ENCODE results near the gene CISTR.

The CISTR gene

DNA sequence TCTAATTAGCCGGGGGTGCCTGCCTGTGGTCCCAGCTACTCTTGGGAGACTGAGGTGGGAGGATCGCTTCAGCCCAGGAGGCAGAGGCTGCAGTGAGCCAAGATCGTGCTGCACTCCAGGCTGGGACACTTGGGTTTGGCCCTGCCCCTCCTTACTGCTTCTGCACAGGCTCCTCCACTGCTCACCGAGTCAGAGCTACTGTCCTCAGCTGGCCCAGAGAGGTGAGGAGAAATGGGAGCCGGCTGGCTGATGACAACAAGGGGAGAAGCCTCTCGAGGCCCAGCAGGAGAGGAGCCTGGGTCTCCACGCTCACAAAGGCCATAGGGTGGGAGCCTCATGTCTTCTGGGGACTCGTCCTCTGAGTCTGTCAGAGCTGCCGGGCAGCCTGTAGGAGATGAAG lies 38.3 kb downstream of the CISTR start:
- DNase-seq: no peak

GRCh38 chr12:53712059-53712643 lies 39.6 kb downstream of the CISTR start:
- DNase-seq: no peak

- DNase-seq: no peak
These were observed 41.7 kb downstream of the CISTR start for GRCh38 chr12:53710091-53710490.

- DNase-seq: no peak
These were observed 42.1 kb downstream of the CISTR start for GRCh38 chr12:53709671-53710070.

DNA sequence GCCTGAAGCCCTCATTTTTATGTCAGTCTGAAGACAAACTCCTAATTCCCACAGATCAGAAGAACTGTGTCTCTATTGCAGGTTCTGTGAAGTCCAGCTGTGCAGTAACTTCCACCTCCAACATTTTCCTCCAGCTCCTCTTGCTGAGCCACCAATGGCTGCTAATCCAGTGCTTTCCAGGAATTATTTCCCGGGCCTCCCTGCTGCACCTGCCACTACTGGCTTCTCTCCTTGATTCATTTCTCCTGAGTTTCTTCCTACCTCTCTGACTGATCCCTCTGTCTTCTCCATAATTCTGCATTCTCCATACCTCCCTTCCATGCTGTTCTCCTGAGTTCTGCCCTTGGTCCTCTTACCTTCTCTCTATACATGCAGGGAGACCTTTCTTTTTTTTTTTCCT lies 45.7 kb downstream of the CISTR start:
- no peak for DNase-seq

- DNase-seq: no peak
These were observed 48.0 kb downstream of the CISTR start for GRCh38 chr12:53703756-53704155.

DNA sequence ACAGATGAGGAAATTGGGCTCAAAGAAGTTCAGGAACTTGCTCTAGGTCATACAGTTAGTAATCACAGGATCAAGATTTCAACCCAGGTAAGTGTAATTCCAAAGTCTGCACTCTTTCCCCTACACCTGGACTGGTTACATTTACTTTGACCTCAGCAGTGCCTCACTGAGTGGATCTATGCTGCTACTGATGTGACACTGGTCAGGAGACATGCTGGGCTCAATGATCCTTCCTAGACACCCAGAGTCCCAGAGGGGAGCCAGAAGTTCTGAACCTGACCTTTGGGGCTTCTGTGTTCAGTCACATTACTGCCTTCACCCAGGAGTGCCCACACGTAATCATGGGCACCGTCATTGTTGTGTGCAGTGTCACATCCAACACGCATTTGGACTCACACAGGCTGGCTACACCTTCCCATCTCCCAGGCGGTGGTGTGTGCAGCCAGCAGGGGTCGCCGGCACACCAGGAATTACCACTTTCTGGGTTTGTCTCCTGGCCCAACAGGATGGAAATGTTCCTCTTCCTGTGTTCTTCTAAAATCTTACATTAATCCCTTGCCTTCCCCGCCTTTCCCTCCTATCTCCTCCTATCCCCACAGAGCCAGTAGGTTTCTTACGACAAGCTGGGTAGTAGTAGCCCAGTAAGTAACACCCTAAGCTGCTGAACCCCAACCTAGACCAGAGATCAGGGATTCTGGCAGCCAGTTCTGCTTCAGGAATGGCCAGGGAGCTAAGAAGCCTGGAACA lies 50.1 kb downstream of the CISTR start:
- DNase-seq: peak; percentile 34 to 70 (median 59)

GRCh38 chr12:53700567-53700966 lies 51.2 kb downstream of the CISTR start:
- DNase-seq: no peak

GRCh38 chr12:53699678-53700025 lies 52.1 kb downstream of the CISTR start:
- no peak for DNase-seq

DNA sequence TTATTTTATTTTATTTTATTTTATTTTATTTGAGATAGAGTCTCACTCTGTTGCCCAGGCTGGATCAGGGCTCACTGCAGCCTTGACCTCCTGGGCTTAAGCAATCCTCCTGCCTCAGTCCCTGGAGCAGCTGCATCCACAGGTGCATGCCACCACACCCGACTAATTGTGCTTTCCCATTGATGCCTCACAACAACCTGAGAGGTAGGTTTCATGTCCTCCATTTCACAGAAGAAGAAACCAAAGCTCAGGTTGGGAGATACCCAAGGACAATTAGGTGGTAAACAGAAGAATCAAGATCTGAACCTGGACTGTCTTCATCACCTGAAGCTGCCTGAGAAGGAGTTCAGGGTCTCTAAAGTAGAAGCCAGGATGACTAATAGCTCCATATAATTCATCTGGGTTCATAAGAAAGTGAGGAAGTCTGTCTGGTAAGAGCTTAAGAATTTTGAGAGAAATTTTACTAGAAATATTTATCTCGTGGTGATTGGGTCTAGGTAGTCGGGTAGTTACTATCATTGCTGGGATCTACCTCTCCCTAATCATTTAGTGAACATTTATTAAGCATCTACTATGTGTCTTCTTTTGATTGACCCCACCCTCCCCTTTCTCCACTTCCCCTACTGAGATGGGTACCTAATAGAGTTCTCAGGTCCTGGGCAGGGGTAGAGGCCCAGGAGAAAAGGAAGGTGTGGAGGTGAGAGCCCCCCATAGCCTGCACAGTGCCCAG lies 52.7 kb downstream of the CISTR start:
- no peak for DNase-seq

DNA sequence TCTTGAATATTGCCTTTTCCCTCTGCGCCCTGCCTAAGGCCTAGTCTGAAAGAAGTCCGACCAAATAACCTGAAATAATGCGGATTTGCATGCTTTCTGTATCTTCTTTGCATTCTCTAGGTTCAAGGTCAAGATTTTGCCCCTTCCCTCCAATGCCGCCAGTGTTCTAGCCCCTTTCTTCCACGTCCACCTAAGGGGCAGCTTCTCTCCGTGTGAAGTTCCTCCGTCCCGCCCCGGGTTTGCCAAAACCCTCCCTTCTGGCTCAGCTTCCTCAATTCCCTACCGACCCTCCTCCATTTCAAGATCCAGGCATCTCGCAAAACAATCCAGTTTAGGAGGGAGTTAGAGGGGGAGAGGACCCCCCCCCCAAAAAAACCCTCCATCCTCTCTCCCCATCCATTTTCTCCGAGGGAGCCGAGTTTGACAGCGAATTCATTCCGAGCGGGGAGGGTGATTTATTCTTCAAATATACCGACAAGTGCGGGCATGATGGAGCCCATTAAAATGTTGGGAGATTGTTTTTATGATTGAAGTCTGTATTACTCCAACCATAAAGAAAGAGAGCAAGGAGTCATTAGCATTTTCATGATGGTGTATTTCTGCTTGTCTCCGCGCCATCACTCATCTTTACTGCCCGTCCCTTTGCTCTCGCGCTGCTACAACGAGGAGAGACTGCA lies 55.0 kb downstream of the CISTR start:
- DNase-seq: no peak

All from T-helper 1 cell (primary cell).